NT2/D1 (cell line): ENCODE results near the gene RAP1A.
"Not testable (repeated sequence)": the region's sequence is repeated elsewhere in the genome, so short reads cannot be mapped to it uniquely, and the experiment has no call there.

Experiments used
- DNase-seq: peaks from one replicate; pipeline ENCODE4 v3.0.0-alpha.2; 2011; ENCODE audit warnings: low read depth, low spot score
- H3K27me3 ChIP-seq: 2 replicates; pipeline ENCODE4 v1.6.0; 2011; ENCODE audit warnings: mild to moderate bottlenecking; ENCODE audit not compliant: insufficient read length, insufficient read depth
- H3K36me3 ChIP-seq: 2 replicates; pipeline ENCODE4 v1.6.1; 2011; ENCODE audit warnings: mild to moderate bottlenecking, low read length, mixed read lengths; ENCODE audit not compliant: insufficient read depth, insufficient read length
- H3K4me1 ChIP-seq: 2 replicates; pipeline ENCODE4 v1.5.1; 2011; ENCODE audit not compliant: insufficient read depth, insufficient read length
- H3K4me3 ChIP-seq: 2 replicates; pipeline ENCODE4 v1.5.1; 2011; ENCODE audit warnings: low read depth; ENCODE audit not compliant: insufficient read length
- H3K9ac ChIP-seq: 2 replicates; pipeline ENCODE4 v1.6.0; 2011; ENCODE audit warnings: low read depth; ENCODE audit not compliant: insufficient read length
- H3K9me3 ChIP-seq: 2 replicates; pipeline ENCODE4 v1.5.1; 2011; ENCODE audit warnings: mild to moderate bottlenecking, low read length; ENCODE audit not compliant: insufficient read depth
- SUZ12 ChIP-seq: IDR thresholded peaks from 2 replicates; pipeline ENCODE4 v1.6.1; 2011; ENCODE audit not compliant: insufficient read length, insufficient read depth; ENCODE audit errors: extremely low read depth
- YY1 ChIP-seq: IDR thresholded peaks from 2 replicates; pipeline ENCODE4 v1.6.1; 2011; ENCODE audit not compliant: insufficient read length, insufficient read depth
- ZNF274 ChIP-seq: IDR thresholded peaks from 2 replicates; pipeline ENCODE4 v1.6.1; 2011; ENCODE audit warnings: mild to moderate bottlenecking, low read depth, low read length

The RAP1A gene

GRCh38 chr1:111624382-111624781, 4.8 kb downstream of the RAP1A start:
- Histone ChIP-seq H3K9ac (no peak overlapping the region), H3K4me1 (no peaks in the 10 kb centered on the region), H3K36me3 (peaks cover 4% of the 10 kb centered on the region), H3K4me3 (no peak overlapping the region), H3K9me3 (no peaks in the 10 kb centered on the region), H3K27me3 (no peaks in the 10 kb centered on the region)
- no peak for DNase-seq
- TF ChIP-seq SUZ12 (no peak), ZNF274 (no peak), YY1 (no peak)

GRCh38 chr1:111625276-111625675, 5.7 kb downstream of the RAP1A start:
- Histone ChIP-seq H3K4me1 (no peaks in the 10 kb centered on the region), H3K36me3 (peaks cover 4% of the 10 kb centered on the region), H3K9ac (no peak overlapping the region), H3K4me3 (no peak overlapping the region), H3K27me3 (no peaks in the 10 kb centered on the region), H3K9me3 (no peaks in the 10 kb centered on the region)
- no peak for TF ChIP-seq YY1
- no peak for TF ChIP-seq ZNF274
- TF ChIP-seq SUZ12, result no peak
- no peak for DNase-seq

GRCh38 chr1:111628153-111628552, 8.6 kb downstream of the RAP1A start:
- Histone ChIP-seq H3K36me3 (no peaks in the 10 kb centered on the region), H3K4me3 (no peak overlapping the region), H3K27me3 (no peaks in the 10 kb centered on the region), H3K4me1 (no peaks in the 10 kb centered on the region), H3K9me3 (no peaks in the 10 kb centered on the region), H3K9ac (no peak overlapping the region)
- DNase-seq, result no peak
- TF ChIP-seq SUZ12, result no peak
- no peak for TF ChIP-seq ZNF274
- TF ChIP-seq YY1, result no peak

GRCh38 chr1:111629190-111629954, 9.8 kb downstream of the RAP1A start:
- no peaks in the 10 kb centered on the region for H3K4me1 ChIP-seq
- no peaks in the 10 kb centered on the region for H3K36me3 ChIP-seq
- no peak overlapping the region for H3K4me3 ChIP-seq
- no peak for DNase-seq
- no peaks in the 10 kb centered on the region for H3K27me3 ChIP-seq
- no peaks in the 10 kb centered on the region for H3K9me3 ChIP-seq
- TF ChIP-seq SUZ12 (no peak), ZNF274 (no peak), YY1 (no peak)
- no peak overlapping the region for H3K9ac ChIP-seq

- Histone ChIP-seq H3K27me3 (no peaks in the 10 kb centered on the region), H3K36me3 (no peaks in the 10 kb centered on the region), H3K9me3 (no peaks in the 10 kb centered on the region), H3K9ac (no peak overlapping the region), H3K4me1 (no peaks in the 10 kb centered on the region), H3K4me3 (no peak overlapping the region)
- no peak for DNase-seq
- TF ChIP-seq YY1 (no peak), ZNF274 (no peak), SUZ12 (no peak)
Measured at GRCh38 chr1:111630567-111630966, 11.0 kb downstream of the RAP1A start.

GRCh38 chr1:111631502-111631901, 11.9 kb downstream of the RAP1A start:
- no peaks in the 10 kb centered on the region for H3K9me3 ChIP-seq
- no peaks in the 10 kb centered on the region for H3K36me3 ChIP-seq
- H3K27me3 ChIP-seq, result no peaks in the 10 kb centered on the region
- no peak for DNase-seq
- TF ChIP-seq YY1 (no peak), SUZ12 (no peak), ZNF274 (no peak)
- no peak overlapping the region for H3K9ac ChIP-seq
- no peaks in the 10 kb centered on the region for H3K4me1 ChIP-seq
- H3K4me3 ChIP-seq, result no peak overlapping the region

- H3K36me3 ChIP-seq, H3K27me3 ChIP-seq, H3K9me3 ChIP-seq, H3K4me3 ChIP-seq, DNase-seq, H3K4me1 ChIP-seq, H3K9ac ChIP-seq: not testable (repeated sequence)
Measured at GRCh38 chr1:111632771-111633170, 13.2 kb downstream of the RAP1A start.
